Naive B cell (primary cell): ENCODE data around the gene BACE1-AS. TPM values are rescaled to one million over a fixed set of nuclear protein-coding genes. Genes with fewer than 3 reads are reported as not detected.

ENCODE experiments used
- polyA plus RNA-seq, 6 donors: library from polyadenylated mRNA; unstranded; fragments of 300-500 nt; fragmentation: Illumina TruSeq; gene quantifications; one replicate each; pipeline ENCODE4 v1.2.3, GENCODE V29; 2021; ENCODE audit warnings: low read depth in 6 of 6

The BACE1-AS gene
- polyA plus RNA-seq, 6 donors from 2014 or later = 0.29 to 1.2 (median 0.58) TPM; not detected in 2

Other genes with a start within 250 kb of the BACE1-AS start
- gene SIK3, start 192.9 kb upstream of the BACE1-AS start, polyA plus RNA-seq = 10 to 100 TPM; 27.7 to 52.1 (median 35.6) TPM
- gene PAFAH1B2, start 147.1 kb upstream of the BACE1-AS start, polyA plus RNA-seq = 10 to 100 TPM; 18.0 to 23.3 (median 20.9) TPM
- gene SIDT2, start 112.6 kb upstream of the BACE1-AS start, polyA plus RNA-seq = 100 to 1,000 TPM in 1 of 6 donors, 10 to 100 TPM in 5; 19.2 to 126 (median 80.7) TPM
- gene TAGLN, start 92.0 kb upstream of the BACE1-AS start, polyA plus RNA-seq = 10 to 100 TPM in 2 of 6 donors, 1 to 10 TPM in 3, not detected in 1; 5.2 to 11.5 (median 6.8) TPM
- gene PCSK7, start 59.3 kb upstream of the BACE1-AS start, polyA plus RNA-seq = 10 to 100 TPM; 27.8 to 61.9 (median 32.2) TPM
- gene RNF214, start 58.7 kb upstream of the BACE1-AS start, polyA plus RNA-seq = 10 to 100 TPM in 4 of 6 donors, 1 to 10 TPM in 2; 1.4 to 15.5 (median 13.4) TPM
- gene BACE1, start 24.9 kb downstream of the BACE1-AS start, polyA plus RNA-seq = 1 to 10 TPM in 1 of 6 donors, under 1 TPM in 2, not detected in 3; 0.05 to 1.0 (median 0.07) TPM
- gene CEP164, start 36.5 kb downstream of the BACE1-AS start, polyA plus RNA-seq = 10 to 100 TPM in 4 of 6 donors, 1 to 10 TPM in 2; 4.7 to 24.4 (median 13.6) TPM